Fibroblast of the aortic adventitia (primary cell): Measurements from ENCODE around the gene OTOS. TPM values are rescaled to one million over a fixed set of nuclear protein-coding genes. Genes with fewer than 3 reads are reported as not detected.

Experiments
- DNase-seq: peaks from one replicate; pipeline ENCODE4 v3.0.0-alpha.2; 2010; ENCODE audit warnings: low read depth
- H3K4me3 ChIP-seq: 2 replicates; pipeline ENCODE4 v1.5.1; 2011; ENCODE audit warnings: low read depth, mild to moderate bottlenecking, control low read depth, low read length, moderate library complexity
- total RNA-seq: library from RNA; depleted of rRNA; stranded (reverse); fragments of >200 nt; gene quantifications from 2 replicates; pipeline ENCODE4 v1.2.3, GENCODE V29; 2012; ENCODE audit warnings: low replicate concordance
- TF ChIP-seq, protein P1 (sequence below): IDR thresholded peaks from 2 replicates; pipeline ENCODE4 v1.5.1; 2011; ENCODE audit warnings: mild to moderate bottlenecking, low read length, control low read depth, inconsistent platforms; ENCODE audit not compliant: insufficient read depth

OTOS gene
- total RNA-seq, 1 donor = not detected

- no peak overlapping the region for H3K4me3 ChIP-seq
- TF ChIP-seq, protein P1, sequence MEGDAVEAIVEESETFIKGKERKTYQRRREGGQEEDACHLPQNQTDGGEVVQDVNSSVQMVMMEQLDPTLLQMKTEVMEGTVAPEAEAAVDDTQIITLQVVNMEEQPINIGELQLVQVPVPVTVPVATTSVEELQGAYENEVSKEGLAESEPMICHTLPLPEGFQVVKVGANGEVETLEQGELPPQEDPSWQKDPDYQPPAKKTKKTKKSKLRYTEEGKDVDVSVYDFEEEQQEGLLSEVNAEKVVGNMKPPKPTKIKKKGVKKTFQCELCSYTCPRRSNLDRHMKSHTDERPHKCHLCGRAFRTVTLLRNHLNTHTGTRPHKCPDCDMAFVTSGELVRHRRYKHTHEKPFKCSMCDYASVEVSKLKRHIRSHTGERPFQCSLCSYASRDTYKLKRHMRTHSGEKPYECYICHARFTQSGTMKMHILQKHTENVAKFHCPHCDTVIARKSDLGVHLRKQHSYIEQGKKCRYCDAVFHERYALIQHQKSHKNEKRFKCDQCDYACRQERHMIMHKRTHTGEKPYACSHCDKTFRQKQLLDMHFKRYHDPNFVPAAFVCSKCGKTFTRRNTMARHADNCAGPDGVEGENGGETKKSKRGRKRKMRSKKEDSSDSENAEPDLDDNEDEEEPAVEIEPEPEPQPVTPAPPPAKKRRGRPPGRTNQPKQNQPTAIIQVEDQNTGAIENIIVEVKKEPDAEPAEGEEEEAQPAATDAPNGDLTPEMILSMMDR = no peak
- DNase-seq = no peak
Measured at GRCh38 chr2:240129311-240129710, 11.1 kb downstream of the OTOS start.

GRCh38 chr2:240128608-240129145 is 11.8 kb downstream of the OTOS start:
- no peak overlapping the region for H3K4me3 ChIP-seq
- DNase-seq = no peak
- TF ChIP-seq, protein P1 = no peak

DNA sequence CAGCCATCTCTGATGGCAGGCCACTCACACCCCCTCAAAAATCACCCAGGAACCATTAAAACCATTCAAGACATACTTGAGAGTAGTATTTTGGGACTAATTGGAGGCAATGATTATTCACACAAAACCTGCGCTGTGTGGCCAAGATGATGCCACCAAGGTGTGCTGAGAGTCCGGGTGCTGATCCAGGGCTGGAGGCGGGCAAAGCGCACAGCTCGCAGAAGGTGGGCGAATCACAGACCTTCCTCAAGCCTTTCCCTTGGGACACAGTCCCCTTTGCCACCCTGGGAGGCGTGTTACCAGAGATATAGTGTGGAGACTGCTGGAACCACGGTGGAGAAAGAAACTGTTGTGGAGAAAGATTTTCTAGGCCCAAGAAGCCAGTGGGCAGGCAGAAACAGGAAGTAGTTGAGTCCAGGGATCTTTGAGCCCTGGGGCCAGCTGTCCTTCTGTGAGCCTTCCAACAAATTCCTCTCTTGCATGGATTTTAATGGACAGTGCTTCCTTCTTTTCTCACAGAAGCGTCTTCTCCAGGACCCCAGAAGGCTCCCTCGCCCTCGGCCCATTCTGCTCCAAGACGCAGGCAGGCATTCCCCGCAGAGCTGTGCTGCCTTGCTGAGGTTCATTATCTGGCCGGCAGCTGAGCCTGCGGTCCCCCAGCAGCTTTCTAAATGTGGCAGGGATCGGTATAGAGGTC is 12.4 kb downstream of the OTOS start:
- H3K4me3 ChIP-seq = no peak overlapping the region
- TF ChIP-seq, protein P1 = no peak
- no peak for DNase-seq

DNA sequence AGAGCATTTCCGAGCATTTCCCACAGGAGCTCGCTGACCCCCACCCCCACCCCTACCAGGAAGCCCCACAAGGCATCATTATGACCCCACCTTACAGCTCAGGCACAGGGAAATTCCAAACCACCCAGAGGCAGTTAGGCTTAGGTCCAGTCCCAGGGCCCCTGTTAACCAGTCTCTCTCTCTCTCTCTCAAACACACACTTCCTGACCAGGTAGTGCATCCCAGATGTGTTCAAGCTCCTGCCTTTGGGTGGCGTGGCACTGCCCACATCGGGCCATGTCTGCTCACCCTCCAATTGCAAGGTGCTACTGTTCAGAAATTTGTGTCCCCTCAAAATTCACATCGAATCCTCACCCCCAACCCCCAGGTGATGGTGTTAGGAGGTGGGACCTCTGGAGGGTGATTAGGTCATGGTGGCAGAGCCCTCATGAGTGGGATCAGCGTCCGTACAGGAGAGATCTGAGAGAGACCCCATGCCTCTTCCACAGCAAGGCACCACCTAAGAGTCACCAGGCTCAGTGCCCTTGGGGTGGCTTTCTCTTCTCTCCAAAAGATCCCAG is 13.2 kb downstream of the OTOS start:
- DNase-seq = no peak
- TF ChIP-seq, protein P1 = no peak

DNA sequence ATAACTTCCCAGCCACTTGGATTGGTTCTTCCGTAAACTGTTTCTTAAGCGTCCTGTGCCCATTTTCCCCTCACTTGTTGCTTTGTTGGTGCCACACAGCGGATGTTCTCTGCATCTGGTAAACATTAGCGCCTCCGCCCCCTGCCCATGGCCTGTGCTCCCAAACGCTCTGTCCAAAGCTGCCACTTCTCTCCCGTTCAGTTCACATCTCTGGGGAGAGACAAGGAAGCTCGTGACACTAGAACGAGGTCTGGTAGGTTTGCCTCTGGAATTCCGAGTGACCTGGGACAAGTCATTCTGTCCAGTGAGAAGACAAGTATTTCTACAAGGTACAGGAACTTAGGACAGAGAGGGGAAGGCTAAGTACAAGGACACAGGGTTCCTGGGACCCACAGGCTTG is 13.7 kb downstream of the OTOS start:
- no peak overlapping the region for H3K4me3 ChIP-seq
- TF ChIP-seq, protein P1 = no peak
- no peak for DNase-seq

More for the DNA sequence above, 13.2 kb downstream of the OTOS start:
- H3K4me3 ChIP-seq = no peak overlapping the region

DNA sequence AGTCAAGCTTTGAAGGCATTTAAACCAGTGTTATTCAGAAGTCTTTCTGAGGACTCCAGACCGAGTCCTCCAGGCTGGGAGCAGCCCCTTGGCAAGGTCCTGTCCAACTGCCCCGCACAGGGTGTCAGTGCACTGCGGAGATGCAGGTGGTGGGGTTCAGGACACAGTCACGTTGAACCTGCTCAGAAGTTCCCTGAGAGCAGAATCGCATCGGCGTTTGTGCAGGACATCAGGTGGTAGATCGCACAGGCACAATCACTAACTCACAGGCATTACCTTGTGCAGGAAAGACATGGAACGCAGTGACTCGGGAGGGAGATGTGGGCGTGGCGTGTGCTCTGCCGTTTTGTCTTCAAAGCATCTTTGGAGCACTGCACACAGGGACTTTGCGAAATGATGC is 14.7 kb downstream of the OTOS start:
- DNase-seq = no peak
- TF ChIP-seq, protein P1 = no peak
- no peak overlapping the region for H3K4me3 ChIP-seq
